Ammon's horn (tissue), 1 donor: ENCODE measurements around the gene OR5K2.
A peak's percentile ranks its signal among the peaks of the same experiment; 100 is the strongest.

Source experiments
- DNase-seq: peaks from one replicate; pipeline ENCODE4 v3.0.0-alpha.2; 2016; ENCODE audit warnings: low spot score

Gene OR5K2

GRCh38 chr3:98497381-98497780 lies at the start of gene OR5K2:
Gene OR5K2 (plus strand): TSS chr3:98497681. CDS start chr3:98497681, 0 bp downstream.
- DNase-seq, result no peak

- DNase-seq, result no peak
Measured at GRCh38 chr3:98449606-98450193, 47.8 kb upstream of the OR5K2 start.

GRCh38 chr3:98450372-98450771 lies 47.1 kb upstream of the OR5K2 start:
- no peak for DNase-seq

GRCh38 chr3:98453827-98454226 lies 43.7 kb upstream of the OR5K2 start:
- DNase-seq, result no peak

GRCh38 chr3:98454929-98455328 lies 42.6 kb upstream of the OR5K2 start:
- DNase-seq, result no peak

GRCh38 chr3:98457543-98457942 lies 39.9 kb upstream of the OR5K2 start:
- no peak for DNase-seq

- no peak for DNase-seq
Measured at GRCh38 chr3:98460220-98460619, 37.3 kb upstream of the OR5K2 start.

GRCh38 chr3:98462901-98463300 lies 34.6 kb upstream of the OR5K2 start, which contains the start of gene OR5K1:
Gene OR5K1 (plus strand): TSS chr3:98463201. CDS start chr3:98469577, 6,376 bp downstream.
- no peak for DNase-seq

- no peak for DNase-seq
Measured at GRCh38 chr3:98482717-98483482, 14.6 kb upstream of the OR5K2 start.

GRCh38 chr3:98483626-98484025 lies 13.9 kb upstream of the OR5K2 start:
- no peak for DNase-seq

GRCh38 chr3:98500019-98500418 lies 2.5 kb downstream of the OR5K2 start:
- DNase-seq, result no peak

- peak; percentile 32 for DNase-seq
Measured at GRCh38 chr3:98501270-98501669, 3.8 kb downstream of the OR5K2 start.

- DNase-seq, result no peak
Measured at GRCh38 chr3:98501863-98502576, 4.5 kb downstream of the OR5K2 start.

- no peak for DNase-seq
Measured at GRCh38 chr3:98504539-98504938, 7.1 kb downstream of the OR5K2 start.

- no peak for DNase-seq
Measured at GRCh38 chr3:98508582-98508981, 11.1 kb downstream of the OR5K2 start.

- no peak for DNase-seq
Measured at GRCh38 chr3:98512576-98512975, 15.1 kb downstream of the OR5K2 start.

GRCh38 chr3:98513091-98513511 lies 15.6 kb downstream of the OR5K2 start:
- DNase-seq, result no peak

GRCh38 chr3:98513736-98514135 lies 16.3 kb downstream of the OR5K2 start:
- no peak for DNase-seq

- DNase-seq, result no peak
Measured at GRCh38 chr3:98514948-98515347, 17.5 kb downstream of the OR5K2 start.

- DNase-seq, result peak; percentile 86
Measured at GRCh38 chr3:98518816-98519215, 21.3 kb downstream of the OR5K2 start.

- DNase-seq, result no peak
Measured at GRCh38 chr3:98519351-98519750, 21.9 kb downstream of the OR5K2 start.

GRCh38 chr3:98521897-98522543 lies 24.5 kb downstream of the OR5K2 start:
- peak; percentile 49 for DNase-seq
